ENCODE results near the gene TYW1. TPM values are rescaled to one million over a fixed set of nuclear protein-coding genes. Genes with fewer than 3 reads are reported as not detected.
"Not testable (repeated sequence)": the region's sequence is repeated elsewhere in the genome, so short reads cannot be mapped to it uniquely, and the experiment has no call there.

Gene TYW1
- total and polyA plus RNA-seq, 2 of the 8 experiments (the other 6 are each of a cell fraction or from before 2014, with no cell fraction given): 8.8 to 16.2 TPM

- H4K91ac ChIP-seq (replicated peaks; ENCODE audit: insufficient read length, low read length); H4K8ac ChIP-seq (ENCODE audit: extremely low read depth, insufficient read depth, low read length); H3K27ac ChIP-seq (ENCODE audit: low read depth, low read length); H3K27me3 ChIP-seq (replicated peaks in 1 of 4; ENCODE audit: control insufficient read depth in 3 of 4, extremely low read depth in 1 of 4, insufficient read depth in 3 of 4, low read length in 3 of 4); H3K4ac ChIP-seq (replicated peaks; ENCODE audit: insufficient read length, low read depth, low read length); H2BK120ac ChIP-seq (replicated peaks; ENCODE audit: low read depth, low read length); H3K36me3 ChIP-seq (ENCODE audit: control insufficient read depth in 2 of 4, insufficient read depth in 4 of 4, low read length in 3 of 4); H2BK15ac ChIP-seq (ENCODE audit: low read length); H3K23ac ChIP-seq (ENCODE audit: insufficient read length); H4K5ac ChIP-seq (ENCODE audit: insufficient read length, low read depth, low read length); H3K4me3 ChIP-seq (ENCODE audit: extremely low read depth in 1 of 4, insufficient read depth in 2 of 4, low read depth in 3 of 4, low read length in 4 of 4); H3K23me2 ChIP-seq (ENCODE audit: low read depth, low read length); H3K79me1 ChIP-seq (ENCODE audit: low read depth, low read length); H3K14ac ChIP-seq (ENCODE audit: insufficient read length); H2AK5ac ChIP-seq (ENCODE audit: low read depth, low read length); H2BK5ac ChIP-seq (ENCODE audit: low read depth, low read length); H3K9ac ChIP-seq (replicated peaks in 1 of 4; ENCODE audit: extremely low read depth in 1 of 4, low read depth in 3 of 4, low read length in 3 of 4); H4K20me1 ChIP-seq (replicated peaks in 1 of 2; ENCODE audit: control insufficient read depth in 1 of 2, insufficient read depth in 2 of 2, low read length in 2 of 2); H3K56ac ChIP-seq (replicated peaks; ENCODE audit: insufficient read length, low read depth, low read length); H2BK12ac ChIP-seq (ENCODE audit: low read depth, low read length); H2AFZ ChIP-seq (ENCODE audit: low read length); DNase-seq (ENCODE audit: low read depth in 1 of 2, low spot score in 2 of 2); H3K9me3 ChIP-seq (ENCODE audit: insufficient read depth in 2 of 2, low read depth in 1 of 2, low read length in 1 of 2); POLR2A ChIA-PET (ENCODE audit: partially characterized antibody); H3K79me2 ChIP-seq (ENCODE audit: control insufficient read depth in 1 of 2, insufficient read depth in 2 of 2, low read length in 2 of 2); H3K18ac ChIP-seq (ENCODE audit: extremely low read depth, low read length); H2BK20ac ChIP-seq (ENCODE audit: low read length); FAIRE-seq; H3K4me1 ChIP-seq (replicated peaks in 1 of 4; ENCODE audit: control insufficient read depth in 3 of 4, insufficient read depth in 4 of 4, low read length in 3 of 4); H3K4me2 ChIP-seq (ENCODE audit: insufficient read depth in 1 of 2, low read depth in 2 of 2, low read length in 2 of 2): not testable (repeated sequence)
- CTCF ChIA-PET (ENCODE audit: partially characterized antibody): interaction anchor here (0.6 kb wide), 1 partner anchor 543 kb away, joined by 3 read pairs; no protein-coding TSS in a partner anchor
- WGBS, 2 experiments (ENCODE audit: extremely low coverage in 1 of 2, insufficient coverage in 1 of 2, insufficient read length in 1 of 2, insufficient replicate concordance in 2 of 2, low coverage in 1 of 2, low lambda C conversion rate in 2 of 2, missing lambda C conversion rate in 1 of 2): 94% methylated on average over 5 of the region's 5 CpGs; no CpG with 5 or more reads in 1 of the 2 experiments
Measured at GRCh38 chr7:67099406-67099805, 102.8 kb downstream of the TYW1 start.

DNA sequence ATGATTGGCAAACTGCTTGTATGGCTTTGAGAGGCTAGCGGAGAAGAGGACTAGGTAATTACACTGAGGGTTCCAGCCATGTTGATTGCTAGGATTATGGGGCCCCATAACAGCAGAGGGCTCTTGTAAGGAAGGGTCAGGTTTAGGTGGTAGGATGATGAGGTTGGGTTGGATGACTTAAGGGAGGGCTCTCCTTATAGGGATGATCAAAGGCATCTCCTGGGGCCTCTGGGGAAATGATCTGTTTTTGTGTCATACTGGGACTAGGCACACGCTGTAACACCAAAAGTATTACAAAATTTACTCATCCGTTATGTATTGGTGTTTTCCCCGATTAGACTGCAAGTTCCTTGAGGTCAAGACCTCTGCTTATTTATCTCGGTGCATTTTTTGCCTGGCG, 103.4 kb downstream of the TYW1 start:
- H4K8ac ChIP-seq (ENCODE audit: extremely low read depth, insufficient read depth, low read length); H2BK5ac ChIP-seq (ENCODE audit: low read depth, low read length); H3K27ac ChIP-seq (ENCODE audit: low read depth, low read length); H2BK12ac ChIP-seq (ENCODE audit: low read depth, low read length); H3K9me3 ChIP-seq (ENCODE audit: insufficient read depth in 2 of 2, low read depth in 1 of 2, low read length in 1 of 2); FAIRE-seq; H3K4ac ChIP-seq (replicated peaks; ENCODE audit: insufficient read length, low read depth, low read length); CTCF ChIA-PET (ENCODE audit: partially characterized antibody); H3K56ac ChIP-seq (replicated peaks; ENCODE audit: insufficient read length, low read depth, low read length); H3K79me2 ChIP-seq (ENCODE audit: control insufficient read depth in 1 of 2, insufficient read depth in 2 of 2, low read length in 2 of 2); POLR2A ChIA-PET (ENCODE audit: partially characterized antibody); H3K18ac ChIP-seq (ENCODE audit: extremely low read depth, low read length); H3K4me2 ChIP-seq (ENCODE audit: insufficient read depth in 1 of 2, low read depth in 2 of 2, low read length in 2 of 2); H3K36me3 ChIP-seq (ENCODE audit: control insufficient read depth in 2 of 4, insufficient read depth in 4 of 4, low read length in 3 of 4); H3K9ac ChIP-seq (replicated peaks in 1 of 4; ENCODE audit: extremely low read depth in 1 of 4, low read depth in 3 of 4, low read length in 3 of 4); H3K14ac ChIP-seq (ENCODE audit: insufficient read length); H2BK15ac ChIP-seq (ENCODE audit: low read length); H3K4me3 ChIP-seq (ENCODE audit: extremely low read depth in 1 of 4, insufficient read depth in 2 of 4, low read depth in 3 of 4, low read length in 4 of 4); H3K79me1 ChIP-seq (ENCODE audit: low read depth, low read length); H4K91ac ChIP-seq (replicated peaks; ENCODE audit: insufficient read length, low read length); H2AK5ac ChIP-seq (ENCODE audit: low read depth, low read length); H4K20me1 ChIP-seq (replicated peaks in 1 of 2; ENCODE audit: control insufficient read depth in 1 of 2, insufficient read depth in 2 of 2, low read length in 2 of 2); H2BK20ac ChIP-seq (ENCODE audit: low read length); H3K23ac ChIP-seq (ENCODE audit: insufficient read length); H2BK120ac ChIP-seq (replicated peaks; ENCODE audit: low read depth, low read length); H2AFZ ChIP-seq (ENCODE audit: low read length); DNase-seq (ENCODE audit: low read depth in 1 of 2, low spot score in 2 of 2); H3K4me1 ChIP-seq (replicated peaks in 1 of 4; ENCODE audit: control insufficient read depth in 3 of 4, insufficient read depth in 4 of 4, low read length in 3 of 4); H4K5ac ChIP-seq (ENCODE audit: insufficient read length, low read depth, low read length); H3K23me2 ChIP-seq (ENCODE audit: low read depth, low read length); H3K27me3 ChIP-seq (replicated peaks in 1 of 4; ENCODE audit: control insufficient read depth in 3 of 4, extremely low read depth in 1 of 4, insufficient read depth in 3 of 4, low read length in 3 of 4): not testable (repeated sequence)
- 90% methylated on average over 5 of the region's 6 CpGs; no CpG with 5 or more reads in 1 of the 2 experiments for WGBS, 2 experiments (ENCODE audit: extremely low coverage in 1 of 2, insufficient coverage in 1 of 2, insufficient read length in 1 of 2, insufficient replicate concordance in 2 of 2, low coverage in 1 of 2, low lambda C conversion rate in 2 of 2, missing lambda C conversion rate in 1 of 2)

All from H1 (cell line).